ENCODE measurements around the gene RBBP7.
A peak's percentile ranks its signal among the peaks of the same experiment; 100 is the strongest.

Gene RBBP7

GRCh38 chrX:16870095-16870861 lies at the start of gene RBBP7:
Gene RBBP7, minus strand, starts transcription at chrX:16870362. Its CDS starts 309 bp downstream, at chrX:16870053.
- Histone ChIP-seq H3K27me3 (ENCODE audit: insufficient read depth, low read depth, severe bottlenecking) (no peaks in the 10 kb centered on the region), H3K36me3 (peaks cover 41% of the 10 kb centered on the region), H3K4me3 (ENCODE audit: low read depth, low read length) (peak within 1 kb of the TSS; percentile 95), H3K27ac (peak within 1 kb of the TSS; percentile 100), H3K9me3 (ENCODE audit: severe bottlenecking) (no peaks in the 10 kb centered on the region)
- peak; percentile 96 for DNase-seq
- TF ChIP-seq CTCF (IDR thresholded peaks at IDR 0.05; ENCODE audit: low read depth, low read length) = no peak

GRCh38 chrX:16918979-16919378 lies 48.8 kb upstream of the RBBP7 start:
- no peak for TF ChIP-seq CTCF (IDR thresholded peaks at IDR 0.05; ENCODE audit: low read depth, low read length)

GRCh38 chrX:16917120-16917519 lies 47.0 kb upstream of the RBBP7 start:
- Histone ChIP-seq H3K27me3 (ENCODE audit: insufficient read depth, low read depth, severe bottlenecking) (peaks cover 6% of the 10 kb centered on the region), H3K9me3 (ENCODE audit: severe bottlenecking) (no peaks in the 10 kb centered on the region), H3K27ac (no peak overlapping the region), H3K4me3 (ENCODE audit: low read depth, low read length) (no peak overlapping the region), H3K36me3 (no peaks in the 10 kb centered on the region)
- TF ChIP-seq CTCF (IDR thresholded peaks at IDR 0.05; ENCODE audit: low read depth, low read length) = no peak
- no peak for DNase-seq

More at GRCh38 chrX:16918979-16919378, 48.8 kb upstream of the RBBP7 start:
- peaks cover 3% of the 10 kb centered on the region for H3K27me3 ChIP-seq (ENCODE audit: insufficient read depth, low read depth, severe bottlenecking)
- H3K27ac ChIP-seq = no peak overlapping the region
- H3K4me3 ChIP-seq (ENCODE audit: low read depth, low read length) = no peak overlapping the region
- no peak for DNase-seq
- H3K9me3 ChIP-seq (ENCODE audit: severe bottlenecking) = no peaks in the 10 kb centered on the region
- no peaks in the 10 kb centered on the region for H3K36me3 ChIP-seq

GRCh38 chrX:16916561-16916960 lies 46.4 kb upstream of the RBBP7 start:
- Histone ChIP-seq H3K27me3 (ENCODE audit: insufficient read depth, low read depth, severe bottlenecking) (peaks cover 6% of the 10 kb centered on the region), H3K36me3 (no peaks in the 10 kb centered on the region), H3K9me3 (ENCODE audit: severe bottlenecking) (no peaks in the 10 kb centered on the region), H3K4me3 (ENCODE audit: low read depth, low read length) (no peak overlapping the region), H3K27ac (no peak overlapping the region)
- no peak for DNase-seq
- TF ChIP-seq CTCF (IDR thresholded peaks at IDR 0.05; ENCODE audit: low read depth, low read length) = no peak

- H3K9me3 ChIP-seq (ENCODE audit: severe bottlenecking) = no peaks in the 10 kb centered on the region
- no peak overlapping the region for H3K4me3 ChIP-seq (ENCODE audit: low read depth, low read length)
- peaks cover 15% of the 10 kb centered on the region for H3K27me3 ChIP-seq (ENCODE audit: insufficient read depth, low read depth, severe bottlenecking)
- H3K36me3 ChIP-seq = no peaks in the 10 kb centered on the region
- H3K27ac ChIP-seq = no peak overlapping the region
- no peak for TF ChIP-seq CTCF (IDR thresholded peaks at IDR 0.05; ENCODE audit: low read depth, low read length)
- DNase-seq = no peak
These were observed 43.9 kb upstream of the RBBP7 start for GRCh38 chrX:16914058-16914457.

GRCh38 chrX:16910376-16910775 lies 40.2 kb upstream of the RBBP7 start:
- no peak for DNase-seq
- H3K36me3 ChIP-seq = no peaks in the 10 kb centered on the region
- no peak overlapping the region for H3K4me3 ChIP-seq (ENCODE audit: low read depth, low read length)
- H3K27ac ChIP-seq = no peak overlapping the region
- no peak for TF ChIP-seq CTCF (IDR thresholded peaks at IDR 0.05; ENCODE audit: low read depth, low read length)
- no peaks in the 10 kb centered on the region for H3K9me3 ChIP-seq (ENCODE audit: severe bottlenecking)
- H3K27me3 ChIP-seq (ENCODE audit: insufficient read depth, low read depth, severe bottlenecking) = peaks cover 26% of the 10 kb centered on the region

All from WERI-Rb-1 (cell line).